ENCODE data around the gene OSGEPL1. TPM values are rescaled to one million over a fixed set of nuclear protein-coding genes. Genes with fewer than 3 reads are reported as not detected.

The OSGEPL1 gene
- total RNA-seq, 4 donors from 2014 or later = 1.5 to 6.2 (median 3.2) TPM

GRCh38 chr2:189698020-189698887 is 64.3 kb downstream of the OSGEPL1 start:
- no peak for DNase-seq (ENCODE audit: extremely low spot score)
- no peak for TF ChIP-seq EP300 (IDR thresholded peaks at IDR 0.05)
- TF ChIP-seq, protein P1, sequence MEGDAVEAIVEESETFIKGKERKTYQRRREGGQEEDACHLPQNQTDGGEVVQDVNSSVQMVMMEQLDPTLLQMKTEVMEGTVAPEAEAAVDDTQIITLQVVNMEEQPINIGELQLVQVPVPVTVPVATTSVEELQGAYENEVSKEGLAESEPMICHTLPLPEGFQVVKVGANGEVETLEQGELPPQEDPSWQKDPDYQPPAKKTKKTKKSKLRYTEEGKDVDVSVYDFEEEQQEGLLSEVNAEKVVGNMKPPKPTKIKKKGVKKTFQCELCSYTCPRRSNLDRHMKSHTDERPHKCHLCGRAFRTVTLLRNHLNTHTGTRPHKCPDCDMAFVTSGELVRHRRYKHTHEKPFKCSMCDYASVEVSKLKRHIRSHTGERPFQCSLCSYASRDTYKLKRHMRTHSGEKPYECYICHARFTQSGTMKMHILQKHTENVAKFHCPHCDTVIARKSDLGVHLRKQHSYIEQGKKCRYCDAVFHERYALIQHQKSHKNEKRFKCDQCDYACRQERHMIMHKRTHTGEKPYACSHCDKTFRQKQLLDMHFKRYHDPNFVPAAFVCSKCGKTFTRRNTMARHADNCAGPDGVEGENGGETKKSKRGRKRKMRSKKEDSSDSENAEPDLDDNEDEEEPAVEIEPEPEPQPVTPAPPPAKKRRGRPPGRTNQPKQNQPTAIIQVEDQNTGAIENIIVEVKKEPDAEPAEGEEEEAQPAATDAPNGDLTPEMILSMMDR (IDR thresholded peaks at IDR 0.05) = peak; percentile 64 to 67 (median 65)
- no peaks in the 10 kb centered on the region for H3K27me3 ChIP-seq
- 26% methylated on average over 6 of the region's 6 CpGs for WGBS
- intact Hi-C loops (cut with DNase I) = no loop called here
- H3K4me3 ChIP-seq = no peak overlapping the region
- H3K4me1 ChIP-seq = peaks cover 0 to 10% (median 5%) of the 10 kb centered on the region in 4 donors
- H3K36me3 ChIP-seq = peaks cover 0 to 8% (median 0%) of the 10 kb centered on the region in 4 donors
- H3K9me3 ChIP-seq = no peaks in the 10 kb centered on the region
- H3K27ac ChIP-seq (replicated peaks in 1 of 4) = peak overlapping the region in 1 of 4 donors; percentile 19

Other genes with a start within 250 kb of the OSGEPL1 start
- gene SLC40A1, start 182.0 kb downstream of the OSGEPL1 start, total RNA-seq = 10 to 100 TPM; 35.3 to 80.9 (median 40.8) TPM
- gene ASNSD1, start 101.3 kb downstream of the OSGEPL1 start, total RNA-seq = 10 to 100 TPM; 39.6 to 51.9 (median 47.2) TPM
- gene ANKAR, start 88.1 kb downstream of the OSGEPL1 start, total RNA-seq = 10 to 100 TPM in 3 of 4 donors, 1 to 10 TPM in 1; 7.9 to 19.1 (median 11.2) TPM
- 10 to 100 TPM; 25.4 to 60.2 (median 35.2) TPM for gene ORMDL1, start 21.5 kb upstream of the OSGEPL1 start, total RNA-seq
- gene PMS1, start 21.7 kb upstream of the OSGEPL1 start, total RNA-seq = 10 to 100 TPM; 12.0 to 15.0 (median 12.8) TPM

All from esophagus muscularis mucosa (tissue), 4 donors.